IgD-negative memory B cell (primary cell): ENCODE measurements around the gene AJAP1. TPM values are rescaled to one million over a fixed set of nuclear protein-coding genes. Genes with fewer than 3 reads are reported as not detected.
"Not testable (repeated sequence)": the region's sequence is repeated elsewhere in the genome, so short reads cannot be mapped to it uniquely, and the experiment has no call there.

Experiments
- H3K27ac Mint-ChIP-seq, 3 donors: one replicate each; pipeline ENCODE4 v1.8.0; 2020 to 2022; ENCODE audit warnings: mild to moderate bottlenecking in 3 of 3, mixed read lengths in 3 of 3, moderate library complexity in 1 of 3
- H3K27me3 Mint-ChIP-seq: one replicate; pipeline ENCODE4 v1.8.0; 2021; ENCODE audit warnings: mixed read lengths
- H3K36me3 Mint-ChIP-seq: one replicate; pipeline ENCODE4 v1.8.0; 2020; ENCODE audit warnings: mild to moderate bottlenecking, mixed read lengths
- H3K4me1 Mint-ChIP-seq, 3 donors: one replicate each; pipeline ENCODE4 v1.8.0; 2020 to 2022; ENCODE audit warnings: mixed read lengths in 3 of 3, mild to moderate bottlenecking in 1 of 3
- H3K4me3 Mint-ChIP-seq, 4 donors: one replicate each; pipeline ENCODE4 v1.8.0; 2020 to 2022; ENCODE audit warnings: mild to moderate bottlenecking in 4 of 4, mixed read lengths in 4 of 4, moderate library complexity in 3 of 4
- H3K9me3 Mint-ChIP-seq, 3 donors: one replicate each; pipeline ENCODE4 v1.8.0; 2020 to 2021; ENCODE audit warnings: mixed read lengths in 3 of 3, mild to moderate bottlenecking in 1 of 3
- polyA plus RNA-seq: library from polyadenylated mRNA; unstranded; fragments of 300-500 nt; fragmentation: Illumina TruSeq; gene quantifications from one replicate; pipeline ENCODE4 v1.2.3, GENCODE V29; 2021

AJAP1 gene, protein sequence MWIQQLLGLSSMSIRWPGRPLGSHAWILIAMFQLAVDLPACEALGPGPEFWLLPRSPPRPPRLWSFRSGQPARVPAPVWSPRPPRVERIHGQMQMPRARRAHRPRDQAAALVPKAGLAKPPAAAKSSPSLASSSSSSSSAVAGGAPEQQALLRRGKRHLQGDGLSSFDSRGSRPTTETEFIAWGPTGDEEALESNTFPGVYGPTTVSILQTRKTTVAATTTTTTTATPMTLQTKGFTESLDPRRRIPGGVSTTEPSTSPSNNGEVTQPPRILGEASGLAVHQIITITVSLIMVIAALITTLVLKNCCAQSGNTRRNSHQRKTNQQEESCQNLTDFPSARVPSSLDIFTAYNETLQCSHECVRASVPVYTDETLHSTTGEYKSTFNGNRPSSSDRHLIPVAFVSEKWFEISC
- polyA plus RNA-seq = not detected

DNA sequence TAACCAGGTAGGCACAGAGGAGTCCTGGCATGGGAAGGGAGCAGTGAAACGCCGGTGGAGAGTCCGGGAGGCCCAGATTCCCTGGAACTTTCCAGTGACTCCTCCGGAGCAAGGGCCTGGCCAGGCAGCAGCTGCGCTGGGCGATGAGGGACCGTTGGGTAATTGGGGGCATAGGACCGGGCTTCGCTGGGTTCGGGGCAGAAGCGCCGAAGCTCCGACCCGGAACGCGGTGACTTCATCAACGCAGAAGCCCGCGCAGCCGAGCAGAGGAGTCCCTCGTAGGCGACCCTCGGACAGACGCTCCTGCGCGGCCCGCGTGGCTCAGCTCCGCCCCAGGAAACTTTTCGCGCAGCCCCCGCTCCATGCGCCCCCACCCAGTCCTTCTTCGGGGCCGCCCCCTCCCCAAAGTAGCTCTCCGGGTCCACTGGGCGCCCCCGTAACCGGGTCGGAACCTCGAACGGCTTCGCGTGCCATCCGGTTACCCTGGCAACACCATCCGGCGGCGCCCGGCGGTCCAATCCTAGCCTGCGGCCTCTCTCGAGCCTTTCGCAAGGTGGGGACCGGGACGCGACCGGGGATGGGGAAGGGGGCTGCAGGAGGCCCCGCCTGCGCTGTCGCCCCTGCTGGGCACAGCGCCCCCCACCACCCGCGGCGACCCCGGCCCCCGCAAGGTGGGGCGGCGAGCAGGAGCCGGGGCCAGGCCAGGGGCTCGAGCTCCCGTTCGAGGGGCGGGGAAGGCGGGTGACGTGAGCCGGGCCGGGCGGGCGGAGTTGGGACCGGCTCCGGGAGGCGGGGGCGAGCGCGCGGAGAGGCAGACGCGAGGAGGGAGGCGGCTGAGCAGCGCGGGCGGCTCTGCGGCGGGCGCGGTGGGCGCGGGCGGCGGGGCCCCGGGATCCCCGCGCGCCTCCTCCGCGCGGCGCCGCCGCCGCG, at the start of gene AJAP1:
AJAP1 (plus strand) TSS at position 814 of the 930 bp plus-strand sequence. CDS start 817 bp downstream, outside the sequence.
- H3K4me3 Mint-ChIP-seq = peak within 1 kb of the TSS in 2 of 4 donors; percentile 45 to 60
- H3K4me1 Mint-ChIP-seq = peaks cover 4 to 7% (median 4%) of the 10 kb centered on the region in 3 donors
- peaks cover 19% of the 10 kb centered on the region for H3K27me3 Mint-ChIP-seq
- H3K27ac Mint-ChIP-seq = no peak within 1 kb of the TSS
- no peaks in the 10 kb centered on the region for H3K9me3 Mint-ChIP-seq
- peaks cover under 1% of the 10 kb centered on the region for H3K36me3 Mint-ChIP-seq

GRCh38 chr1:4605158-4605557, 49.3 kb upstream of the AJAP1 start:
- peaks cover 1 to 10% (median 4%) of the 10 kb centered on the region in 3 donors for H3K9me3 Mint-ChIP-seq
- peaks cover 10% of the 10 kb centered on the region for H3K27me3 Mint-ChIP-seq
- no peaks in the 10 kb centered on the region for H3K4me1 Mint-ChIP-seq
- no peak overlapping the region for H3K4me3 Mint-ChIP-seq
- no peak overlapping the region for H3K27ac Mint-ChIP-seq
- H3K36me3 Mint-ChIP-seq = no peaks in the 10 kb centered on the region

- no peaks in the 10 kb centered on the region for H3K4me1 Mint-ChIP-seq
- H3K27ac Mint-ChIP-seq = no peak overlapping the region
- peaks cover 5 to 16% (median 10%) of the 10 kb centered on the region in 3 donors for H3K9me3 Mint-ChIP-seq
- H3K4me3 Mint-ChIP-seq = no peak overlapping the region
- H3K36me3 Mint-ChIP-seq = no peaks in the 10 kb centered on the region
- H3K27me3 Mint-ChIP-seq = peaks cover 4% of the 10 kb centered on the region
Measured at GRCh38 chr1:4611563-4612341, 42.7 kb upstream of the AJAP1 start.

GRCh38 chr1:4612991-4613390, 41.4 kb upstream of the AJAP1 start:
- peaks cover 5 to 16% (median 10%) of the 10 kb centered on the region in 3 donors for H3K9me3 Mint-ChIP-seq
- H3K4me3 Mint-ChIP-seq = no peak overlapping the region
- H3K4me1 Mint-ChIP-seq = no peaks in the 10 kb centered on the region
- no peaks in the 10 kb centered on the region for H3K36me3 Mint-ChIP-seq
- no peak overlapping the region for H3K27ac Mint-ChIP-seq
- peaks cover 2% of the 10 kb centered on the region for H3K27me3 Mint-ChIP-seq

GRCh38 chr1:4613606-4614370, 40.6 kb upstream of the AJAP1 start:
- Mint-ChIP-seq H3K4me3 (no peak overlapping the region), H3K9me3 (peaks cover 5 to 16% (median 10%) of the 10 kb centered on the region in 3 donors), H3K36me3 (no peaks in the 10 kb centered on the region), H3K27me3 (no peaks in the 10 kb centered on the region), H3K27ac (no peak overlapping the region), H3K4me1 (no peaks in the 10 kb centered on the region)

- Mint-ChIP-seq H3K4me3 (no peak overlapping the region), H3K36me3 (no peaks in the 10 kb centered on the region), H3K27ac (no peak overlapping the region), H3K27me3 (no peaks in the 10 kb centered on the region), H3K4me1 (no peaks in the 10 kb centered on the region), H3K9me3 (peaks cover 4 to 11% (median 9%) of the 10 kb centered on the region in 3 donors)
Measured at GRCh38 chr1:4614371-4615137, 39.9 kb upstream of the AJAP1 start.

- Mint-ChIP-seq H3K36me3 (no peaks in the 10 kb centered on the region), H3K27me3 (no peaks in the 10 kb centered on the region), H3K4me3 (no peak overlapping the region), H3K4me1 (peaks cover 0 to 1% (median 0%) of the 10 kb centered on the region in 3 donors), H3K9me3 (peaks cover 4 to 8% (median 6%) of the 10 kb centered on the region in 3 donors), H3K27ac (no peak overlapping the region)
Measured at GRCh38 chr1:4615138-4615470, 39.3 kb upstream of the AJAP1 start.

- no peaks in the 10 kb centered on the region for H3K36me3 Mint-ChIP-seq
- peaks cover 0 to 1% (median 0%) of the 10 kb centered on the region in 3 donors for H3K4me1 Mint-ChIP-seq
- H3K4me3 Mint-ChIP-seq = no peak overlapping the region
- H3K9me3 Mint-ChIP-seq = peaks cover 2 to 6% (median 4%) of the 10 kb centered on the region in 3 donors
- H3K27me3 Mint-ChIP-seq = no peaks in the 10 kb centered on the region
- H3K27ac Mint-ChIP-seq = no peak overlapping the region
Measured at GRCh38 chr1:4615501-4615900, 38.9 kb upstream of the AJAP1 start.

DNA sequence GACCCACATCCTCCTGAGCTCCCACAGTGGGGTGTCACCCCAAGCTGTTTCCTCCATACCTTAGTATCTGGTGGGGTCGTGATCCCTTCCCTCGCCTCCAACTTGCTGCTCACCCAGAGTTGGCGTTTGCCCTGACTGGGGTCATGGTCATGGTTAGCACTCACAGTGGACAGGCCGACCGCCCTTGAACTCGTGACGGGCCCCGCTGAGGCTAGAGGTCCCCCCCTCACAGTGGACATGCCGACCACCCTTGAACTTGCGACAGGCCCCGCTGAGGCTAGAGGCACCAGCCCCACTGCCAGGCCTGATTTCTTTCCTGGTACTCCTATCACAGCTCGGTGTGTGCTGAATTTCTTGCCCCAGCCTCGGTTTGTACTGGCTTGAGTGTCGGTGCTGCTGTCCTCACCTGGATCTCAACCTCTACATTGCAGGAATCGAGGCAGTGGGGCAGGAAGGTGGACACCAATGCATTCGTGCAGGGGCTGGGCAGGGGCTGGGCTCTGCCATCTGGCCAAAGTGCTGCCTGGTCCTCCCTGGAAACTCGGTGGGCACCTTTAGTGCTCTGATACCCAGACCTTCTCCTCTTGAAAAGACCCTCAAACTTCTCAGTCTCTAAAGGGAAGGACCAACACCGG, 37.5 kb upstream of the AJAP1 start:
- Mint-ChIP-seq H3K4me1 (peaks cover 0 to 1% (median 0%) of the 10 kb centered on the region in 3 donors), H3K4me3 (no peak overlapping the region), H3K36me3 (no peaks in the 10 kb centered on the region), H3K27me3 (peaks cover 2% of the 10 kb centered on the region), H3K27ac (peak overlapping the region in 1 of 3 donors; percentile 31), H3K9me3 (no peaks in the 10 kb centered on the region)

GRCh38 chr1:4617506-4617905, 36.9 kb upstream of the AJAP1 start:
- Mint-ChIP-seq H3K4me1 (peaks cover 0 to 1% (median 0%) of the 10 kb centered on the region in 3 donors), H3K4me3 (no peak overlapping the region), H3K36me3 (no peaks in the 10 kb centered on the region), H3K27me3 (peaks cover 2% of the 10 kb centered on the region), H3K27ac (no peak overlapping the region), H3K9me3 (no peaks in the 10 kb centered on the region)

DNA sequence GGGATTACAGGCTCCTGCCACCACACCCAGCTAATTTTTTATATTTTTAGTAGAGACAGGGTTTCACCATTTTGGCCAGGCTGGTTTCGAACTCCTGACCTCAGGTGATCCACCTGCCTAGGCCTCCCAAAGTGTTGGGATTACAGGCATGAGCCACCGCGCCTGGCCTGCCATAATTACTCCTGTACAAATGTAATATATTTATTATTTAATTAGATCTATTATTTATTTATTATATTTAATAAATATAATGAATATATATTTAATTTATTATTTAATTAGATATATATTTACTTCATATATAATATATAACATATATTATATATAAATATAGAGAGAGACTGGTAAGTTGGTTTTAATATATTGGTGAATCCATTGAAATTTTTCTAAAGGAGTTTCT, 35.6 kb upstream of the AJAP1 start:
- H3K36me3 Mint-ChIP-seq, H3K9me3 Mint-ChIP-seq, H3K27me3 Mint-ChIP-seq, H3K27ac Mint-ChIP-seq, H3K4me3 Mint-ChIP-seq, H3K4me1 Mint-ChIP-seq: not testable (repeated sequence)

- peaks cover 0 to 1% (median 0%) of the 10 kb centered on the region in 3 donors for H3K4me1 Mint-ChIP-seq
- peaks cover 2% of the 10 kb centered on the region for H3K27me3 Mint-ChIP-seq
- H3K36me3 Mint-ChIP-seq = no peaks in the 10 kb centered on the region
- no peak overlapping the region for H3K27ac Mint-ChIP-seq
- H3K4me3 Mint-ChIP-seq = no peak overlapping the region
- no peaks in the 10 kb centered on the region for H3K9me3 Mint-ChIP-seq
Measured at GRCh38 chr1:4621646-4622045, 32.8 kb upstream of the AJAP1 start.

DNA sequence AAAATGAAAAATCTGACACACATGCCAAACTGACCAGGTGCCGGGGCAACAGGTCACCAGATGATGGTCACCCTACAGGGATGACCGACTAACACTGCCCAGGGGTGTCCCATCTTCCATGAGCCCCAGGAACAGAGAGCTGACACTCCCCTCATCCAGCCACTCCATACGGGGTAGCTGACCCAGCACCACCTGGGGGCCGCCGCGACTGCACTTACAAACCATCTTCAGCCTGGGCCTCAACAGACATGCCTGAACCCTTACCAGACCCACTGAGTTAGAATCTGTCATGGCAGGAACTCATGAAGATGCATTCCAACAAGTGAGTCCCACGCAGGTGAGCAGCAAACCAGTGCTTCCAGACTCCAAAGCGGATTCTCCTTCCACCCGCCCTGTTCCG, 31.6 kb upstream of the AJAP1 start:
- Mint-ChIP-seq H3K9me3 (no peaks in the 10 kb centered on the region), H3K4me1 (peaks cover 0 to 1% (median 0%) of the 10 kb centered on the region in 3 donors), H3K36me3 (no peaks in the 10 kb centered on the region), H3K27ac (no peak overlapping the region), H3K27me3 (peaks cover 2% of the 10 kb centered on the region), H3K4me3 (no peak overlapping the region)
